Adipose tissue (tissue), 3 donors: ENCODE data around the gene GPRC5C. TPM values are rescaled to one million over a fixed set of nuclear protein-coding genes. Genes with fewer than 3 reads are reported as not detected.

ENCODE experiments used
- H3K27ac ChIP-seq: one replicate; pipeline ENCODE4 v1.5.1; 2013; ENCODE audit warnings: low read depth, low read length
- WGBS, 3 donors: extraction: QIAGEN DNeasy Blood & Tissue Kit; methylation state at CpG; one replicate each; pipeline ENCODE4 v1.1.7; 2013; 5-methylcytosine and 5-hydroxymethylcytosine counted together
- polyA plus RNA-seq, 3 donors: library from polyadenylated mRNA; stranded (reverse); fragments of 200-250 nt; gene quantifications; one replicate each; pipeline ENCODE4 v1.2.3, GENCODE V29; 2013
- donor health status: healthy with polysubstance abuse.
- donor health status: Bipolar disorder and iron deficiency.
- donor health status: healthy.

GPRC5C gene
- polyA plus RNA-seq, 3 donors = 7.8 to 79.0 (median 35.5) TPM

DNA sequence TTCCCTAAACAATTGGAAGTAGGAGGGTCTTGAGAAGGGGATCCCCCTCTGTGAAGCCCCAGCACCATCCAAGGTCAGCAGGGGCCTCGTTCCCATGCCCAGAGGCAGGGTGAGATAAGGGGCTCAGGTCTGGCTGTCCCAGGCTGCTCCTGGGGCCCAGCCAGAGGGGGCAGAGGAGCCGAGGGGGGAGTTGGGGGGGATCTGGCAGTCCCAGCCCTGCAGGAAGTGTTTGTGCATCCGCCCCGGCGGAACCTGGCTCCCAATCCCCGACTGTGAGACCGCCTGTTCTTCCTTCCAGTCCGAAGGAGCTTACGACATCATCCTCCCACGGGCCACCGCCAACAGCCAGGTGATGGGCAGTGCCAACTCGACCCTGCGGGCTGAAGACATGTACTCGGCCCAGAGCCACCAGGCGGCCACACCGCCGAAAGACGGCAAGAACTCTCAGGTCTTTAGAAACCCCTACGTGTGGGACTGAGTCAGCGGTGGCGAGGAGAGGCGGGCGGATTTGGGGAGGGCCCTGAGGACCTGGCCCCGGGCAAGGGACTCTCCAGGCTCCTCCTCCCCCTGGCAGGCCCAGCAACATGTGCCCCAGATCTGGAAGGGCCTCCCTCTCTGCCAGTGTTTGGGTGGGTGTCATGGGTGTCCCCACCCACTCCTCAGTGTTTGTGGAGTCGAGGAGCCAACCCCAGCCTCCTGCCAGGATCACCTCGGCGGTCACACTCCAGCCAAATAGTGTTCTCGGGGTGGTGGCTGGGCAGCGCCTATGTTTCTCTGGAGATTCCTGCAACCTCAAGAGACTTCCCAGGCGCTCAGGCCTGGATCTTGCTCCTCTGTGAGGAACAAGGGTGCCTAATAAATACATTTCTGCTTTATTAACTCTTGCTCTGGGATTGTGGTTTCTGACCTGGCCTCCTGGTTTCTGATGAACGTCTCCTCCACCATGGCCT is 14.9 kb downstream of the GPRC5C start:
- no peak overlapping the region for H3K27ac ChIP-seq
- WGBS, 3 donors = 26 to 43% (median 32%) methylated on average over 31 of the region's 31 CpGs

DNA sequence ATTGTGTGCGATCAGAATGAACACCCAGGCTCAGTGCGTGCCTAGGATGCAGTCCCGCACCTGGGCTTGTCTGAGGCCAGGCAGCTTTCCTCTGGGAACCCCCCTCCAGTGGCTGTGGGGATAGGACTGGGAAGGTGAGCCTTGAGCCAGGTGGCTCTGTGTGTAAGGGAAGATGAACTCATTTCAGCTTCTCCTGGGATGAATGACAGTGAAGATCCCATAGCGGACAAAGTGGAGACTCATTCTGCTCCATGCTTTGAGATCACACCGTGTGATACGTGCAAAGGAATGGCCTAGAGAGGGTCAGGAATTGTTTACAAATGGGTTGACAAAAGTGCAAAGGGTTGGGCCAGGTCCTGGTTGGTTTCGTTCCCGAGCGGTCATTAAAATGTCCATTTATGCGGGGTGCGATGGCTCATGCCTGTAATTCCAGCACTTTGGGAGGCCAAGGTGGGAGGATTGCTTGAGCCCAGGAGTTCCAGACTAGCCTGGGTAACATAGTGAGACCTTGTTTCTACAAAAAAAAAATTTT is 15.8 kb downstream of the GPRC5C start:
- no peak overlapping the region for H3K27ac ChIP-seq
- WGBS, 3 donors = 88 to 93% (median 93%) methylated on average over 11 of the region's 11 CpGs

DNA sequence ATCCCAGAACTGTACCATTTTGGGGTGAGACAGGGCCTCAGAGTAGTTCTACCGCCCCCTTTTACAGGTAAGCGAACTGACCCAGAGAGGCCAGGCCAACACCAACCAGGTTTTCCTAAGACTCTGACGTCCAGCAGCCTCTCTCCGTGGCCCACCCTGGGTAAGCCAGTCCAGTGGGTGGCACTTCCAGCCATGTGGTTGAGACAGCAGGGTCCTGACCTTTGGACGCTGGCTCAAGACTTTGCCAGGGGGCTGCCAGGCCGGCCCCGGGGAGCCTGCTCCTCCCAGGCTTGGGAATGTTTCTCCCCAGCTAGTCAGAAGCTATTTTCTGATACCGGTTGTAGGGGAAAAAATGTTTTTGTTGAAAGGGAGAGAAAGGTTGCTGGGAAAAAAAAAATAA is 16.9 kb downstream of the GPRC5C start:
- H3K27ac ChIP-seq = no peak overlapping the region
- 61 to 83% (median 73%) methylated on average over 8 of the region's 8 CpGs for WGBS, 3 donors

DNA sequence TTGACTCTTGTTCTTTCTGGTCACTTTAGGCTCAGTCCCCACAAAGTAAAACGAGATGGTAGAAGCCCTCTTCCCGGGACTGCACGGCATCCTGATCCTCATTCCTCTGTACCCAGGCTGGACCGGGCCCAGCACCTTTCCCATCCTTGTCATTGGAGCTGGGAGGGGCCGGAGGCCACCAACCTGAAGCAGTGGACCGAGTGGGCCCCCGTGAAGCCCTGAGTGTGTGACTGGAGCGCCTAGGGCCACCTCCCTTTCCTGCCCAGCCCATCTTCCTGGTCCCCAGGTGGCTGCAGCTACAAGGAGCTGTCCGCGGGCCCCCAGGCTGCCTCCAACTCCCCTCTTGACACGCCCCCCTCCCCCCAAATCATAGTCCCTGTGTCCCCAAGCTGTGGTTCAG is 17.4 kb downstream of the GPRC5C start:
- no peak overlapping the region for H3K27ac ChIP-seq
- 75 to 88% (median 82%) methylated on average over 11 of the region's 11 CpGs for WGBS, 3 donors

DNA sequence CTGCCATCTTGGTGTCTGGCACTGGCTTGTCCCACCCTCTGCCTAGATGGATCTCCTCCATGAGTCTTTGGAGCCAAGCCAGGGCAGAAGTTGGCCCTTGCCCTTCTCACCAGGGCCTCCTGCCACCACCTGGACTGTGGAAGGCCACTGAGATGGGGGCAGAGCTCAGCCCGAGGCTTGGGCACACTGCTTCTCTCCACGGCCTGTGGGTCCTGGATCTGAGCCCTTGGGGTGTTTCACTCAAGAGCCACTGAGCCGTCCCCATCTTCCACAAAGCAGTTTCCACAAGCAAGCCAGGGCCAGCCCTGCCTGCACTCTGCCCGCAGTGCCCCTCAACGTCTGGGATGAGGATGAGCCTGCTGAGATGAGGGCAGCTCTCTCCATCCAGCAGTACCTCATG is 17.9 kb downstream of the GPRC5C start:
- H3K27ac ChIP-seq = no peak overlapping the region
- 82 to 88% (median 87%) methylated on average over 5 of the region's 5 CpGs for WGBS, 3 donors

DNA sequence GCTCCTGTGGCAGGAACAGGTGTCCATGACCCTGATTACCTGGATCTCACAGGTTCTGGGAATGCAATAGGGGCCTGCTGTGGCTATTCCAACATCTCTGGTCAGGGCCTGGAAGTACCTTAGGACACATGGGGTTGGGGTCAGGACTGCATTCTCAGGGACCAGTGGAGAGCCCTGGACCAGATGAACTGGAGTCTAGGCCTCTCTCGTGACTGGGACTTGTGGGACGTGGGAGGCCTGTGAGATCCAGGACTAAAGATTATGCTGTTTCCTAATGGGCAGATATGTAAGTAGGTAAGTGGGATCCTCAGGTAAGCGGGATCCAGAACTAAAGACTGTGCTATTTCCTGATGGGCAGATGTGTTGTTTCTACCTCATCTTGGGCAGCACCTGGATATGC is 18.3 kb downstream of the GPRC5C start:
- WGBS, 3 donors = 91 to 96% (median 95%) methylated on average over 3 of the region's 3 CpGs
- H3K27ac ChIP-seq = no peak overlapping the region

DNA sequence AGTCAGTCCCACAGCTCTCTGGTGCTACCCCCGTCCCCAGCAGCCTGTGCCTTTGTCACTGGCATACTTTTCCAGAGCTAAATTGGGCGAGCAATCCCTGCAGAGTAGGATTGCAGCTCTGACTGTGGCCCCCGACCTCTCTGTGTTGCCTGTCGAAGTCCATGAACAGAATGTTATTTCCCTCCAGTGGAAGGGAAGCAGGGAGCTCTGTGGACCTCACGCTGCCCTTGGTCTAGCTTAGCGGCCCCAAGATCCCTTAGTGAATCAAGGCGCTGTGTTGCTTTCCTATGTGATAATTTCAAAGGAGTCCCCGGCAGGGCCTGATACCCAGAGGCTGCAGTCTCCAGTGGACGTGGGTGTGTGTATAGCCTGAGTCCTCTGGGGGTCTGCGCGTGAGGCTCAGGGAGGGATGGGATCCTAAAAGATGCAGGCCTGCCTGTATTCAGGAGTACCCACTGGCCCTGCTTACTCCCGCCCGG is 19.1 kb downstream of the GPRC5C start:
- no peak overlapping the region for H3K27ac ChIP-seq
- WGBS, 3 donors = 89 to 92% (median 90%) methylated on average over 13 of the region's 13 CpGs

DNA sequence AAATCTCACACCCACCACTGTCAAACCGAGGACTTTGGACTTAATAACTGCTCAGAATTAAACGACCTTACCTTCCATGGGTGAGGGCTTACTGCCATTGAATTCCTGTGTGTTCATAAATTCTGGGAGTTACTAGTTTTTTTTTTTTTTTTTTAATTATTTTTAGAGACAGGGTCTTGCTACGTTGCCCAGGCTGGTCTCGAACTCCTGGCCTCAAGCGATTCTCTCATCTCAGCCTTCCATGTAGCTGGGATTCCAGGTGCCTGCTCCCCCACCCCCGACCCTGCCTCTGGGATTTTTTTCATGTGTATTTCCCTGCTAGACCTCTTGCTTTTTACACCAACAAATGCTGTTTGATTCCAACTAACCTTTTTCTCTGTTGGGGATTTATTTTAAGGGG is 19.7 kb downstream of the GPRC5C start:
- WGBS, 3 donors = 65 to 90% (median 74%) methylated on average over 5 to 6 of the region's 6 CpGs
- no peak overlapping the region for H3K27ac ChIP-seq

DNA sequence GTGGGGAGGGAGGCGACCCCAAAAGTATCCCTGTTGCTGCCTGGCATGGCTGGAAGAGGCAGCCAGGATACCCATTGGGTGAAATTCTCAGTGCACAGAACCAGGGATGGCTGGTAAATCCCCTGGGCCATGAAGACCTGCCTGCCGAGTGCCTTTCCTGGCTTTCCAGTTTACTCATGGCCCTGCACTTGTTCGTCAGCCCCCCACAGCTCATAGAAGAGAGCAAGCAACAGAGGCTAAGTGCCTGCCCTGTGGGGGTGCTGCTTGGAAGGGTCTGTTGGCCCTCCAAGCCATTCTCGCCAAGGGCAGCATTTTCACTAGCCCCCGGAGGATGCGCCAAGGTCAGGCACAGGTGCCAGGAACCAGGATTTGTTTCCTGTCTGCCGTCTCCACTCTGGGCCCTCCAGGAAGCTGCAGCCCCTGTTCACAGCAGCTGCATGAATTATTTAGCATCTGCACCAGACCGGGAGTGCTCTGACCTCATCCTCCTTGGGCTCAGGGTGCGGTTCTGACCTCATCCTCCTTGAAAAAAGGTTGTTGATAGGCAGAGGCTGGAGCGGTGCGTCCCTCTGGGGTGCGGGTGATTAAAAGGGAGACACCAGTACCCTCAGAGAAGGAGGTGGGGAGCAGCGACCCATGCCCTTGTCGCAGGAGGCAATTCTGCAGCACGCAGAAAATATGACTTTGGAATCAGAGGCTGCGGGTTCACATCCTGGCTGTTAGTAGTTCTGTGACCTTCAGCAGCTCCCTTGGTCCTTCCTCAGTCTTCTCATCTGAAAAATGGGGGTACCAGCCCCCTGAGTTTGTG is 20.3 kb downstream of the GPRC5C start:
- no peak overlapping the region for H3K27ac ChIP-seq
- WGBS, 3 donors = 46 to 60% (median 47%) methylated on average over 16 of the region's 16 CpGs

DNA sequence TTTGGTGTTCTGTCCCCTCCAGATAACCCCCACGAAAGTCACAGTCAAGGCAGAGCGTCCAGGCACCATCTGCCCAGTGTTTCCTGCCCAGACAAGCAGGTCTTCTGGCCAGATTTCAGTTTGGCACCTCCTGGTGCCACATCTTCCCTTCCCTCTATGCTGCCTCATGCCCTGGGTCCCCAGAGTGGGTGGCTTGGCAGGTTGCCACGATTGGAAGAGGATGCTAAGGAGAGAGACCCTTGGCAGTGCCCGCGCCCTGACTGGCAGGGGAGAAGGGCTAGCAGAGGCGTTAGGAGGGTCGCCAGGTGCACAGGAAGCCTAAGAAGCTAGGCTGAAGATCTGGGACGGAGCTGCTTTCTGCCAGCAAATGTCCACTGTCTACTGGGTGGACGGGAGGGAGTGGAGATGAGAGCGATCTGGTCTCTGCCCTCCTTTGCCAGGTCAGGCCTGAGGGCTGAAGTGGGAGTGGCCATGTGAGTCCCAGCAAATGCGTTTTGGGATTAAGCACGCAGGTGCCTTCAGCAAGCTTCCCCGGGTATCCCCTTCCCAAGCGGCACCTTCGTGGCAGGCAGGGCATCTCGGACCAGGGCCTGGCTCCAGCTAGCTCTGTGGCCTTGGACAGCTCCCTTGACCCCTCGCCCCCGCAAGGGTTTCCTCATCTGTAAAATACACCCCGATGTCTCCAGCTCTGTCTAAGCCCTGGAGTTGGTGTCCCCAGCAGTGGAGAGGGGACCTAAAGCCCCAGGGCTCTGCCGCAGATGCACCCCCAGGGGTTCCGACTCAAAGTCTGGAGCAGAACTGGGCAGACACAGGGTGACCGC is 21.2 kb downstream of the GPRC5C start:
- H3K27ac ChIP-seq = no peak overlapping the region
- WGBS, 3 donors = 39 to 51% (median 43%) methylated on average over 22 of the region's 22 CpGs

DNA sequence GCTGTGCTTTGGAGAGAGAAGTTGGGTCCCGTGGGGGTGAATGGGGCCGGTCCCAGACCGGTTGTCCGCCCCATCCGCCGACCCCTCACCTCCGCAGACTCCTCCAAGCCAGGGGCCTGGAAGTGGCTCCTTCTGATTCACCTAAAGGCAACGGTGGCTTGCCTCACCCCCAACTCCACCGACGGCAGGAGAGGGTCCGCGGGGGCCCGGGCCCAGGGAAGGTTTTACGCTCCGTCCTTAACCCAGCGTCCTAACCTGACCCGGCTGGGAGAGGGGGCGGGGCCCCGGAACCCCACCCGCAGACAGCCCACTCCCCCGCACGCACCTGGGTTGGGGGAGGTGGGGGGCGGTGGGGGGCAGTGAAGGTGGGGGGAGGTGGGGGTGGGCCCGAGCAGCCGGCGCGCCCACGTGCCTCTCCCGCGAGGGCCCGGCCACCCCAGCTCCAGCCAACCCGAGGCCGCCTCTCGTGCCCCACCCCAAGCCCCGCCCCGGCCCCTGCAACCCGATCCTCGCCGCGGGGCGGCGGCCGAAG is 21.8 kb downstream of the GPRC5C start:
- H3K27ac ChIP-seq = no peak overlapping the region
- 4 to 7% (median 5%) methylated on average over 20 to 42 of the region's 43 CpGs for WGBS, 3 donors

DNA sequence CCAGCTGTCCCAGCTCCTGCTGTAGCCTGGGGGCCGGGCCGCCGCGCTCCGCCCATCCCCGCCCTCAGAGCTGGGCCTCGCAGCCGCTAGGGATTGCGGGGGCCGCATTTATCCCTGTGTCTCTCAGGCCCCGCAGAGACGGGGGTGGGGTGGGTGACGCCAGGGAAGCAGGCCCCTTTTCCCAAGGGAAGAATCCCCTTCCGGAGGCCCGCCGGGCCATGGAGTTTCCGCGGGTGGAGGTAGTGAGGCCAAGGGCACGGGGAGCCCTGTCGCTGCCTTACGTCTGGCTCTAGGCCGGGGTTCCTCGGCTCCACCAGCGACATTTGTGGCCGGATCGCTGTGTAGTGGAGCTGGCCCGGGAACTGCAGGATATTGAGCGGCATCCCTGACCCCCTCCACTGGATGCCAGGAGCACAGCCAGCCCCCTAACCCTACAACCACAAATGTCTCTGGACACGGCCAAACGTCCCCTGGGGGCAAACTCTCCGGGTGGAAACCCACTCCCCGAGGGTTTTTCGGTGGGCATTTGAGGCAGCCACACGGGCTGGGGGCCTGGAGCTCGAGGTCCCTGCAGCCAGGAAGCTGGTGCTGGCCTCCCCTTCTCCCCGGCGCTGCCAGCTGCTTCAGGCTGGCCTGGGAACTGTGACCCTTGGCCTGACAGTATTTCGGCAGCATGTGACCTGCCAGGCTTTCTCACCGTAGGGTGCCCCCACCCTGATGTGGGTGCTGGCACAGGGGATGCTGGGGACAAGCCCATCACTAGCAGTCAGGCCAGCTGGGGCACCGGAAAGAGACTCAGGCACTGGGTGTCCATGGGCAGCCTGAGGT is 22.5 kb downstream of the GPRC5C start:
- H3K27ac ChIP-seq = no peak overlapping the region
- 6 to 12% (median 11%) methylated on average over 39 to 40 of the region's 40 CpGs for WGBS, 3 donors

DNA sequence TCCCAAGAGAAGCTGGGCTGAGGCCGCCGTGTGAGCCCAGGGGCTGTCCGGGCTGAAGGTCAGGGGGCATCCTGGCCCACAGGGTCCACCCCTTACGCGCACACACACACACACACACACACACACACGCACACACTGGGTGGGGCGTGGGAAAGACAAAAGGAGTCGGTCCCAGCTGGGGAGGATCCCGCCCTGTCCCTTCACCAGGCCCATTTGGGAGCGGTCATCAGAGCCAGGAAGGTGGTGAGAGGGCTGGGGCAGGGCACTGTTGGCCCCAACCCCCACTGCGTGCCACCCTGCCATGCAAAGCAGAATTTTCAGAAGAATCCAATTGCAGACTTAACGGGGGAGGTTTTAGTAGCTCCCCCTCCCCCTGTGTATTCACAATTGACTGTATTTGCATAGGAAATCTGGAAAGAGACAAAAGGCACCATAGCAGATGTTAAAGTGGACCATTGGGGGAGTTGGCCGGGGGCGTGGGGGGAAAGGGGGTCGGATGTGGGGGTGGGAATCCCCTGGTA is 23.2 kb downstream of the GPRC5C start:
- no peak overlapping the region for H3K27ac ChIP-seq
- 57 to 66% (median 61%) methylated on average over 14 to 15 of the region's 15 CpGs for WGBS, 3 donors

DNA sequence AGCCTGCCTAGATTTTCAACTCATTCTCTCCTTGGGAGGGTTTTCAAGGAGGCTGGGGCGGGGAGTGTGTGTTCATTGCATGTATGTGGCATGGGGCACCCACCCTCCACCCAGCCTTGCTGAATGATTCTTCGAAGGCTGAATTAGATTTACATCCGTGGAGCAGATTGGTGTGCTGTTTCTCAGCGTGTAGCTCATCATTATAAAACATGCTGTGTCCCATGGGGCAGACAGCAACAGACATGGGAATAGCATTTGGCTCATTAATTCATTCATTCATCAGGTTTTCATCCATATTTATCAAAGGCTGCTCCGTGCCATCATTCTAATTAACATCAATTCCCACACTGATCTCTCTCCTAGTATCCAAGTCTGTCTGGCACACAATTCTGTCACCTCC is 23.9 kb downstream of the GPRC5C start:
- 88 to 90% (median 89%) methylated on average over 5 of the region's 5 CpGs for WGBS, 3 donors
- no peak overlapping the region for H3K27ac ChIP-seq

DNA sequence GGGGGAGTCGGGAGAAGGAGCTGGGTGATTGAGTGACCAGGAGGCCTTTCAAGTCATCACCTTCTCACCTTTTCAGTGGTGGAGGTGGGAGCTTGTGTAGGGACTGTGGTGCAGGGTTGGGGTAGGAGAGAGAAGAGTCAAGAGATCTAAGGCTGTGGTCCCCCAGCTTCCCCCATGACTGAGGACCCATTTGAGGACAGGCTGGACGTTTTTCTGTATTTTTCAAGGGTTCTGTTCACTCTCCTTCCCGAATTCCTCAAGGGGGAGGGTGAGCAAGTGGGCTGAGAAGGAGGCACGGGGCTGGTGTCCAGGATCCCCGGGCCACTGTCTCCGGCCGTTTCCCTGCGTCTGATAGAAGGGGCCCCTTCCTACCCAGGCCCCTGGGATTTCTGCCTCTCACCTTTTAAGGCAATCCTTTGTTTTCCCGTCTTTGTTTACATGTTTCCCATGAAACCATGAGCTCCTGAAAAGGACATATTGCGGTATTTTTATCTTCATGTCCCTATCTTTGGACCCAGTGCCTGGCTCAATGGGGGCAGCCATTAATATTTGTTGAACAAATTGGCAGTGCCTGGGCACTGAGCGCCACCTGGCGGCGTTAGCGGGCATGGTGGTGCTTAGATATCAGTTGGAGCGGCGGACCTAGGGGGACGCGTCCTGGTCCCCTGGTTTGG is 25.4 kb downstream of the GPRC5C start:
- no peak overlapping the region for H3K27ac ChIP-seq
- WGBS, 3 donors = 21 to 24% (median 24%) methylated on average over 18 of the region's 18 CpGs

DNA sequence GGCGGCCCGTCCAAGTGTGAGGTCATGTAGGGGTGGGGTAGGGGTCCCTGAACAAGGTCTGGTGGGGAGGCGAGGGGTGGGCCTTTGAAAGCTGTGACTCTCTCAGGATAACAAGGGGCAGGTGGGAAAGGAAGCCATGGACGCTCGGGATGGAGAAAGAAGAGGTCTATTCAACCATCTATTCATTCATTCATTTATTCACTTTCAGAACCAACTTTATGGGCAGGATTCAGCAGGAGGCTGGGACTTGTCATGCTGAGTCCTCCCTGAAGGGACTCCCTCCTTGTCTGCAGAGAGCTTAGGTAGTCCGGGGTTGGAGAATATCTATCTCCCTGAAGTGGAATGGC is 25.9 kb downstream of the GPRC5C start:
- WGBS, 3 donors = 35 to 38% (median 38%) methylated on average over 6 of the region's 6 CpGs
- no peak overlapping the region for H3K27ac ChIP-seq

DNA sequence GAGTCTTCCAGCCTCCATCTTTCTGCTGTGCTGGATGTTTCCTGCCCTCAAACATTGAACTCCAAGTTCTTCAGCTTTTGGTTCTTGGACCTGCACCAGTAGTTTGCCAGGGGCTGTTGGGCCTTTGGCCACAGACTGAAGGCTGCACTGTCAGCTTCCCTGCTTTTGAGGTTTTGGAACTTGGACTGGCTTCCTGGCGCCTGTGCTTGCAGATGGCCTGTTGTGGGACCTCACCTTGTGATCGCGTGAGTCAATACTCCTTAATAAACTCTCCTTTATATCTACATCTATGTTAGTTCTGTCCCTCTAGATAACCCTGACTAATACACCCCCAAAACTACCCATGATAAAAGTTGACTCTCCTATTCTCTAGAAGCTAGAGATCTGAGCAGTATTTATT is 26.9 kb downstream of the GPRC5C start:
- 65 to 83% (median 68%) methylated on average over 3 of the region's 3 CpGs for WGBS, 3 donors
- no peak overlapping the region for H3K27ac ChIP-seq
